ENCODE data around the gene WBP2NL.

The WBP2NL gene

GRCh38 chr22:41982865-41983264, 15.7 kb upstream of the WBP2NL start:
- TF ChIP-seq TCF12 (IDR thresholded peaks at IDR 0.05; ENCODE audit: low read depth) (no peak), EP300 (IDR thresholded peaks at IDR 0.05; ENCODE audit: borderline replicate concordance) (no peak), REST (IDR thresholded peaks at IDR 0.05; ENCODE audit: low read depth) (no peak), NFIC (IDR thresholded peaks at IDR 0.05) (no peak), TAF1 (IDR thresholded peaks at IDR 0.05; ENCODE audit: low read depth) (no peak), TEAD4 (IDR thresholded peaks at IDR 0.05) (no peak), CREB1 (IDR thresholded peaks at IDR 0.05; ENCODE audit: low read depth) (no peak), MAX (IDR thresholded peaks at IDR 0.05) (no peak), CEBPB (IDR thresholded peaks at IDR 0.05) (no peak), ZBTB7A (IDR thresholded peaks at IDR 0.05; ENCODE audit: low read depth) (no peak), FOXM1 (IDR thresholded peaks at IDR 0.05; ENCODE audit: borderline replicate concordance, low read depth) (no peak), RAD21 (IDR thresholded peaks at IDR 0.05; ENCODE audit: low read depth) (no peak), USF1 (IDR thresholded peaks at IDR 0.05) (no peak), EGR1 (IDR thresholded peaks at IDR 0.05) (no peak), YY1 (IDR thresholded peaks at IDR 0.05; ENCODE audit: low read depth) (no peak)

GRCh38 chr22:41983513-41984405, 14.8 kb upstream of the WBP2NL start:
- TF ChIP-seq EGR1 (IDR thresholded peaks at IDR 0.05) (no peak), EP300 (IDR thresholded peaks at IDR 0.05; ENCODE audit: borderline replicate concordance) (no peak), TEAD4 (IDR thresholded peaks at IDR 0.05) (no peak), RAD21 (IDR thresholded peaks at IDR 0.05; ENCODE audit: low read depth) (no peak)

GRCh38 chr22:41987276-41987675, 11.3 kb upstream of the WBP2NL start:
- TF ChIP-seq EGR1 (IDR thresholded peaks at IDR 0.05) (no peak), REST (IDR thresholded peaks at IDR 0.05; ENCODE audit: low read depth) (no peak), TAF1 (IDR thresholded peaks at IDR 0.05; ENCODE audit: low read depth) (no peak), TEAD4 (IDR thresholded peaks at IDR 0.05) (no peak), MAX (IDR thresholded peaks at IDR 0.05) (no peak), FOXM1 (IDR thresholded peaks at IDR 0.05; ENCODE audit: borderline replicate concordance, low read depth) (no peak)

GRCh38 chr22:41989246-41989645, 9.3 kb upstream of the WBP2NL start:
- TF ChIP-seq FOXM1 (IDR thresholded peaks at IDR 0.05; ENCODE audit: borderline replicate concordance, low read depth): no peak
- no peak for TF ChIP-seq YY1 (IDR thresholded peaks at IDR 0.05; ENCODE audit: low read depth)
- TF ChIP-seq MAX (IDR thresholded peaks at IDR 0.05): no peak
- TF ChIP-seq ZBTB7A (IDR thresholded peaks at IDR 0.05; ENCODE audit: low read depth): no peak
- no peak for TF ChIP-seq RAD21 (IDR thresholded peaks at IDR 0.05; ENCODE audit: low read depth)
- no peak for TF ChIP-seq EP300 (IDR thresholded peaks at IDR 0.05; ENCODE audit: borderline replicate concordance)
- TF ChIP-seq CREB1 (IDR thresholded peaks at IDR 0.05; ENCODE audit: low read depth): no peak
- TF ChIP-seq TAF1 (IDR thresholded peaks at IDR 0.05; ENCODE audit: low read depth): no peak
- no peak for TF ChIP-seq TEAD4 (IDR thresholded peaks at IDR 0.05)
- no peak for TF ChIP-seq REST (IDR thresholded peaks at IDR 0.05; ENCODE audit: low read depth)
- TF ChIP-seq USF1 (IDR thresholded peaks at IDR 0.05): no peak
- TF ChIP-seq CEBPB (IDR thresholded peaks at IDR 0.05): no peak
- no peak for TF ChIP-seq EGR1 (IDR thresholded peaks at IDR 0.05)
- no peak for TF ChIP-seq NFIC (IDR thresholded peaks at IDR 0.05)
- no peak for TF ChIP-seq TCF12 (IDR thresholded peaks at IDR 0.05; ENCODE audit: low read depth)

Measured in Ishikawa (cell line).